RWPE2 (cell line): ENCODE data around the gene AGPAT2.

Experiments used
- ATAC-seq: fragments of 200-7000 bp; cut with Tn5 transposase; 3 replicates; pipeline ENCODE4 v1.9.1; 2021; ENCODE audit warnings: low read depth
- DNase-seq: peaks from one replicate; pipeline ENCODE4 v3.0.0-alpha.2; 2020; ENCODE audit warnings: low spot score
- H3K27ac ChIP-seq: fragments of 450-650 bp; 2 replicates; pipeline ENCODE4 v1.5.1; 2017; ENCODE audit warnings: mild to moderate bottlenecking; ENCODE audit not compliant: poor library complexity, severe bottlenecking
- H3K27me3 ChIP-seq: fragments of 250-450 bp; sonication (Bioruptor Pico); 2 replicates; pipeline ENCODE4 v1.5.1; 2021; ENCODE audit warnings: mild to moderate bottlenecking, moderate library complexity; ENCODE audit not compliant: insufficient read depth, poor library complexity, severe bottlenecking
- H3K36me3 ChIP-seq: fragments of 250-450 bp; sonication (Bioruptor Pico); 2 replicates; pipeline ENCODE4 v1.5.1; 2020; ENCODE audit warnings: low read depth, mild to moderate bottlenecking, moderate library complexity
- H3K4me1 ChIP-seq: fragments of 250-450 bp; sonication (Bioruptor Pico); 2 replicates; pipeline ENCODE4 v1.5.1; 2021; ENCODE audit warnings: mild to moderate bottlenecking, moderate library complexity; ENCODE audit not compliant: insufficient read depth, poor library complexity, severe bottlenecking
- H3K4me3 ChIP-seq: fragments of 250-450 bp; sonication (Bioruptor Pico); 2 replicates; pipeline ENCODE4 v1.5.1; 2021; ENCODE audit warnings: mild to moderate bottlenecking, moderate library complexity; ENCODE audit not compliant: severe bottlenecking
- H3K9me3 ChIP-seq: fragments of 250-450 bp; sonication (Bioruptor Pico); 2 replicates; pipeline ENCODE4 v1.5.1; 2021; ENCODE audit warnings: mild to moderate bottlenecking, moderate library complexity; ENCODE audit not compliant: severe bottlenecking
- TF ChIP-seq, protein P1 (sequence below): fragments of 450-650 bp; IDR thresholded peaks from one replicate; pipeline ENCODE4 v1.5.1; 2017; ENCODE audit warnings: mild to moderate bottlenecking, moderate library complexity; ENCODE audit not compliant: poor library complexity, severe bottlenecking

Gene AGPAT2

DNA sequence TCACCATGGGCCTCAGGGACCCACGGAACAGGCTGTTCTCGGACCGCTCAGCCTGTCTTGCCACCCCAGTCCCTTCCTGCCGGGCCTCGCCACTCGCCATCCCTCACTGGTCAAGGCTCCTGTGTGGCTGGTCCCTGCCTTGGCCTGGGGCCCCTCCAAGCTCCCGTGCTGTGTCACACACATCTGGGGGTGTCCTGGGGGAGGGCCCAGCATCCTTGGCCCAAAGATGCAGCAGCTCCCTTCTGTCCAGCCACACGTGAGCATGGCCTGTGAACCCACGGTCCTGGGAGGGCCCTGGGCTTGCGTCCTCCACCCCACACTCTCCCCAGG, 25.0 kb downstream of the AGPAT2 start:
- DNase-seq (no peak), ATAC-seq (no peak)
- Histone ChIP-seq H3K36me3 (no peaks in the 10 kb centered on the region), H3K27me3 (no peaks in the 10 kb centered on the region), H3K27ac (no peak overlapping the region), H3K4me3 (no peak overlapping the region), H3K4me1 (no peaks in the 10 kb centered on the region), H3K9me3 (no peaks in the 10 kb centered on the region)
- TF ChIP-seq, protein P1, sequence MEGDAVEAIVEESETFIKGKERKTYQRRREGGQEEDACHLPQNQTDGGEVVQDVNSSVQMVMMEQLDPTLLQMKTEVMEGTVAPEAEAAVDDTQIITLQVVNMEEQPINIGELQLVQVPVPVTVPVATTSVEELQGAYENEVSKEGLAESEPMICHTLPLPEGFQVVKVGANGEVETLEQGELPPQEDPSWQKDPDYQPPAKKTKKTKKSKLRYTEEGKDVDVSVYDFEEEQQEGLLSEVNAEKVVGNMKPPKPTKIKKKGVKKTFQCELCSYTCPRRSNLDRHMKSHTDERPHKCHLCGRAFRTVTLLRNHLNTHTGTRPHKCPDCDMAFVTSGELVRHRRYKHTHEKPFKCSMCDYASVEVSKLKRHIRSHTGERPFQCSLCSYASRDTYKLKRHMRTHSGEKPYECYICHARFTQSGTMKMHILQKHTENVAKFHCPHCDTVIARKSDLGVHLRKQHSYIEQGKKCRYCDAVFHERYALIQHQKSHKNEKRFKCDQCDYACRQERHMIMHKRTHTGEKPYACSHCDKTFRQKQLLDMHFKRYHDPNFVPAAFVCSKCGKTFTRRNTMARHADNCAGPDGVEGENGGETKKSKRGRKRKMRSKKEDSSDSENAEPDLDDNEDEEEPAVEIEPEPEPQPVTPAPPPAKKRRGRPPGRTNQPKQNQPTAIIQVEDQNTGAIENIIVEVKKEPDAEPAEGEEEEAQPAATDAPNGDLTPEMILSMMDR: no peak

DNA sequence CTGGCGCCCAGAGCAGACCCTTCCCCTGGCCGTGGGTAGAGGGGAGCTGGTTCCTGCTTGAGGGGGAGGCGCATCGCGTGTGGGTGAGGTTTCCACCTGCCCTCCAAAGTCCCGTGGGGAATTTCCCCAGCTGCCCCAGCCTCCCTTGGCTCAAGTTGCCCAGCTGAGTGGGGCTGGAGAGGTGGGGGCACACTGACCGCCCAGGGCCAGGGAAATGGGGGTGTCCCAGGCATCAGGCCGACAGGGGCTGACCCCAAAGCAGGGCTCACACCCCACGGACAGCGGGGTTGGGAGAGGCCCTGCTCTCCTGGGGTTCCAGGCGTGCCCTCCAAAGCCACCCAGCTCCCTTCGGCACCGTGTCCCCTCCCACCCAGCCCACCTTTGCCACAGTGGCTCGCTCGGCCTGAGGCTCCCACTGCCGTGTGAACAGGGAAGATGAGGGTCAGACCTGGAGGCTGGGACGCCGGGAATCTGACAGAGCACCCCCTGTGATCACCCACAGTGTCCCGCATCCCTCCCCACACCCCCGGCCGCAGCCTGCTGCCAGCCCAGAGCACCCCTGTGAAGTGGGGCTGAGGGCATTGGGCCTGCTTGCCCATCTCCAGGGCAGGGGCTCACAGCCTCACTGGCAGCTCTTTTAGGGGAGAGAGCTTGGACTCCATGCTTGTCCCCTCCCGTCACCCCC, 25.5 kb downstream of the AGPAT2 start:
- no peaks in the 10 kb centered on the region for H3K4me1 ChIP-seq
- DNase-seq (no peak), ATAC-seq (no peak)
- H3K36me3 ChIP-seq: no peaks in the 10 kb centered on the region
- H3K27ac ChIP-seq: no peak overlapping the region
- TF ChIP-seq, protein P1: no peak
- H3K27me3 ChIP-seq: no peaks in the 10 kb centered on the region
- no peaks in the 10 kb centered on the region for H3K9me3 ChIP-seq
- H3K4me3 ChIP-seq: no peak overlapping the region

GRCh38 chr9:136660971-136661550, 26.2 kb downstream of the AGPAT2 start:
- no peaks in the 10 kb centered on the region for H3K36me3 ChIP-seq
- H3K4me3 ChIP-seq: no peak overlapping the region
- H3K27me3 ChIP-seq: no peaks in the 10 kb centered on the region
- TF ChIP-seq, protein P1: no peak
- ATAC-seq (no peak), DNase-seq (no peak)
- H3K27ac ChIP-seq: no peak overlapping the region
- peaks cover 2% of the 10 kb centered on the region for H3K4me1 ChIP-seq
- H3K9me3 ChIP-seq: no peaks in the 10 kb centered on the region

- Histone ChIP-seq H3K9me3 (no peaks in the 10 kb centered on the region), H3K27me3 (no peaks in the 10 kb centered on the region), H3K36me3 (no peaks in the 10 kb centered on the region), H3K4me3 (no peak overlapping the region), H3K27ac (no peak overlapping the region), H3K4me1 (peaks cover 8% of the 10 kb centered on the region)
- ATAC-seq (no peak), DNase-seq (no peak)
- TF ChIP-seq, protein P1: no peak
Observed at GRCh38 chr9:136659861-136660784, 27.1 kb downstream of the AGPAT2 start.
